PC-3 (cell line): ENCODE measurements around the gene GALNT1. TPM values are rescaled to one million over a fixed set of nuclear protein-coding genes. Genes with fewer than 3 reads are reported as not detected.

ENCODE experiments used
- ATAC-seq: fragments of 200-7000 bp; cut with Tn5 transposase; 2 replicates; pipeline ENCODE4 v1.9.1; 2020; ENCODE audit warnings: mild to moderate bottlenecking, moderate library complexity
- BruUV-seq: library from RNA; stranded (reverse); fragments of 400-500 nt; replicated peaks from 2 replicates; lab custom pipeline; 2021; lab: Mats Ljungman, UMichigan
- CTCF ChIA-PET: fragments of 300-600 bp; sonication (Branson Sonifier 250); formaldehyde crosslinking; loops from one replicate; lab custom pipeline; 2022; ENCODE audit warnings: antibody characterized with exemption; lab: Charles Lee
- POLR2A ChIA-PET: fragments of 300-600 bp; sonication (Branson Sonifier 250); formaldehyde crosslinking; loops from one replicate; lab custom pipeline; 2022; ENCODE audit warnings: antibody characterized with exemption; ENCODE audit not compliant: unreplicated experiment; lab: Charles Lee
- DNase-seq: peaks from one replicate; pipeline ENCODE4 v3.0.0-alpha.2; 2015
- H2AFZ ChIP-seq: fragments of 300-600 bp; sonication (generic); 2 replicates; pipeline ENCODE4 v1.6.0; 2016; ENCODE audit warnings: antibody characterized with exemption, low read length
- H3F3A ChIP-seq: fragments of 300-600 bp; sonication (generic); one replicate; pipeline ENCODE4 v1.6.0; 2017; ENCODE audit warnings: antibody characterized with exemption, low read length, control low read depth, mild to moderate bottlenecking; ENCODE audit not compliant: unreplicated experiment
- H3K27ac ChIP-seq: fragments of 300-600 bp; sonication (generic); 2 replicates; pipeline ENCODE4 v1.5.1; 2016; ENCODE audit warnings: mild to moderate bottlenecking, low read length
- H3K27me3 ChIP-seq: fragments of 300-600 bp; sonication (generic); 2 replicates; pipeline ENCODE4 v1.6.1; 2016; ENCODE audit warnings: low read length, mixed read lengths
- H3K36me3 ChIP-seq: fragments of 300-600 bp; sonication (generic); 2 replicates; pipeline ENCODE4 v1.6.1; 2016; ENCODE audit warnings: low read depth, mixed run types, low read length, mixed read lengths
- H3K4me1 ChIP-seq: fragments of 300-600 bp; sonication (generic); 2 replicates; pipeline ENCODE4 v1.5.1; 2016; ENCODE audit warnings: low read length; ENCODE audit not compliant: insufficient read depth
- H3K4me2 ChIP-seq: fragments of 300-600 bp; sonication (generic); 2 replicates; pipeline ENCODE4 v1.6.0; 2016; ENCODE audit warnings: low read length
- H3K4me3 ChIP-seq: fragments of 300-600 bp; sonication (generic); 2 replicates; pipeline ENCODE4 v1.5.1; 2016; ENCODE audit warnings: mild to moderate bottlenecking, low read length, mixed read lengths
- H3K79me2 ChIP-seq: fragments of 300-600 bp; sonication (generic); 2 replicates; pipeline ENCODE4 v1.6.1; 2017; ENCODE audit warnings: low read length, mixed read lengths
- H3K9ac ChIP-seq: fragments of 300-600 bp; sonication (generic); 2 replicates; pipeline ENCODE4 v1.6.0; 2016; ENCODE audit warnings: mild to moderate bottlenecking, low read length
- H3K9me2 ChIP-seq: fragments of 300-600 bp; sonication (generic); replicated peaks from 2 replicates; pipeline ENCODE4 v1.6.1; 2016; ENCODE audit warnings: mixed run types, low read length, mixed read lengths
- H3K9me3 ChIP-seq: fragments of 300-600 bp; sonication (generic); 2 replicates; pipeline ENCODE4 v1.6.1; 2016; ENCODE audit warnings: low read length, mixed read lengths
- H4K20me1 ChIP-seq: fragments of 300-600 bp; sonication (generic); 2 replicates; pipeline ENCODE4 v1.6.1; 2016; ENCODE audit warnings: low read length, mixed read lengths
- CTCF ChIP-seq: fragments of 300-600 bp; sonication (generic); conservative IDR thresholded peaks from 2 replicates; pipeline ENCODE4 v1.5.1; 2017; ENCODE audit warnings: antibody characterized with exemption, low read depth, mild to moderate bottlenecking, low read length
- EZH2 ChIP-seq: fragments of 300-600 bp; sonication (generic); IDR thresholded peaks from one replicate; pipeline ENCODE4 v1.6.1; 2017; ENCODE audit warnings: antibody characterized with exemption, mild to moderate bottlenecking, low read length; ENCODE audit not compliant: unreplicated experiment
- EZH2phosphoT487 ChIP-seq: fragments of 300-600 bp; sonication (generic); IDR thresholded peaks from 2 replicates; pipeline ENCODE4 v1.6.1; 2018; ENCODE audit warnings: mild to moderate bottlenecking, antibody characterized with exemption, low read length, borderline replicate concordance
- intact Hi-C: fragments of 100-400 bp; cut with micrococcal nuclease; formaldehyde crosslinking; loops from 2 replicates; pipeline ENCODE4 v1.9.0; 2023
- total RNA-seq: library from RNA; depleted of rRNA; stranded (reverse); fragments of >200 nt; gene quantifications from 2 replicates; pipeline ENCODE4 v1.2.3, GENCODE V29; 2014

GALNT1 gene
- total RNA-seq, 1 experiment from 2014 or later = 25.0 TPM

GRCh38 chr18:35582899-35583558, 1.5 kb downstream of the GALNT1 start:
- no peaks in the 10 kb centered on the region for H4K20me1 ChIP-seq

GRCh38 chr18:35584735-35585134, 3.2 kb downstream of the GALNT1 start:
- Histone ChIP-seq H3K9me2 (no peaks in the 10 kb centered on the region), H3K4me1 (peaks cover 11% of the 10 kb centered on the region), H3K4me3 (no peak overlapping the region), H3K9me3 (no peaks in the 10 kb centered on the region), H3K27ac (no peak overlapping the region), H3K79me2 (peaks cover 76% of the 10 kb centered on the region), H3F3A (no peaks in the 10 kb centered on the region), H3K36me3 (no peaks in the 10 kb centered on the region; the same call in 1 of the 2 replicates), H2AFZ (no peak overlapping the region), H3K4me2 (no peak overlapping the region), H4K20me1 (no peaks in the 10 kb centered on the region), H3K27me3 (no peaks in the 10 kb centered on the region), H3K9ac (no peak overlapping the region)
- ATAC-seq (no peak), DNase-seq (no peak)
- ChIA-PET POLR2A (no interaction called here), CTCF (no interaction called here)
- no TSS peak for BruUV-seq
- intact Hi-C loops = loop anchor here (5.0 to 10.0 kb wide), 3 partner anchors 110 to 388 kb away; partner anchors contain the start of gene RMP24
- TF ChIP-seq EZH2phosphoT487 = no peak
- TF ChIP-seq CTCF = no peak
- no peak for TF ChIP-seq EZH2

More at GRCh38 chr18:35582899-35583558, 1.5 kb downstream of the GALNT1 start:
- TF ChIP-seq EZH2 (no peak), CTCF (no peak), EZH2phosphoT487 (no peak)
- peaks cover 60% of the 10 kb centered on the region for H3K79me2 ChIP-seq
- H3K36me3 ChIP-seq = no peaks in the 10 kb centered on the region; the same call in 1 of the 2 replicates
- CTCF ChIA-PET = no interaction called here
- peak overlapping the region; percentile 83 for H3K4me3 ChIP-seq
- intact Hi-C loops = loop anchor here (1.0 to 10.0 kb wide), 5 partner anchors 34 to 389 kb away; partner anchors contain the start of gene RMP24
- POLR2A ChIA-PET = interaction anchor here (0.6 to 1.0 kb wide), 2 partner anchors 104 to 368 kb away, joined by 4 to 6 read pairs; no protein-coding TSS in a partner anchor
- peak overlapping the region; percentile 67; the same call in 1 of the 2 replicates for H3K9ac ChIP-seq
- DNase-seq = peak; percentile 49
- H3K9me2 ChIP-seq = no peaks in the 10 kb centered on the region
- H3K27ac ChIP-seq = no peak overlapping the region
- no peaks in the 10 kb centered on the region for H3K27me3 ChIP-seq
- TSS peak; percentile 40 for BruUV-seq
- no peaks in the 10 kb centered on the region for H3K9me3 ChIP-seq
- no peak overlapping the region for H2AFZ ChIP-seq
- H3F3A ChIP-seq = no peaks in the 10 kb centered on the region
- peaks cover 11% of the 10 kb centered on the region for H3K4me1 ChIP-seq
- peak overlapping the region; percentile 83 for H3K4me2 ChIP-seq
- ATAC-seq = peak; percentile 71

GRCh38 chr18:35585608-35586007, 4.1 kb downstream of the GALNT1 start:
- Histone ChIP-seq H2AFZ (no peak overlapping the region), H3F3A (no peaks in the 10 kb centered on the region), H3K79me2 (peaks cover 80% of the 10 kb centered on the region), H3K4me2 (no peak overlapping the region), H3K4me1 (peaks cover 11% of the 10 kb centered on the region), H3K9ac (no peak overlapping the region), H3K9me2 (no peaks in the 10 kb centered on the region), H3K36me3 (no peaks in the 10 kb centered on the region; the same call in 1 of the 2 replicates), H3K27me3 (no peaks in the 10 kb centered on the region), H3K4me3 (no peak overlapping the region), H3K9me3 (no peaks in the 10 kb centered on the region), H3K27ac (no peak overlapping the region), H4K20me1 (no peaks in the 10 kb centered on the region)
- intact Hi-C loops = loop anchor here (10.0 kb wide), 1 partner anchor 111 kb away; no protein-coding TSS in a partner anchor
- ChIA-PET POLR2A (no interaction called here), CTCF (no interaction called here)
- TF ChIP-seq CTCF (no peak), EZH2 (no peak), EZH2phosphoT487 (no peak)
- DNase-seq = no peak
- BruUV-seq = no TSS peak
- no peak for ATAC-seq
